NCI-H82 treated with DMSO at 0.1 percent for 48 hours (cell line): ENCODE measurements around the gene ARPC2.

Experiments
- DNase-seq: peaks from one replicate; lab custom pipeline; 2025; ENCODE audit not compliant: unreplicated experiment; lab: John Stamatoyannopoulos, UW

Gene ARPC2

GRCh38 chr2:218216336-218216673, 684 bp upstream of the ARPC2 start:
- DNase-seq = no peak

- DNase-seq = no peak
Measured at GRCh38 chr2:218217360-218218267, 625 bp downstream of the ARPC2 start.

GRCh38 chr2:218218268-218219185, 1.5 kb downstream of the ARPC2 start:
- DNase-seq = no peak

- no peak for DNase-seq
Measured at GRCh38 chr2:218219934-218220333, 2.9 kb downstream of the ARPC2 start.

- no peak for DNase-seq
Measured at GRCh38 chr2:218221000-218221399, 4.0 kb downstream of the ARPC2 start.

GRCh38 chr2:218223046-218223445, 6.1 kb downstream of the ARPC2 start:
- no peak for DNase-seq

GRCh38 chr2:218224186-218224585, 7.2 kb downstream of the ARPC2 start:
- no peak for DNase-seq

GRCh38 chr2:218226903-218227302, 9.9 kb downstream of the ARPC2 start:
- no peak for DNase-seq

- no peak for DNase-seq
Measured at GRCh38 chr2:218228366-218229090, 11.5 kb downstream of the ARPC2 start.

GRCh38 chr2:218229239-218229638, 12.2 kb downstream of the ARPC2 start:
- DNase-seq = no peak

- DNase-seq = no peak
Measured at GRCh38 chr2:218229851-218230250, 12.9 kb downstream of the ARPC2 start.

- no peak for DNase-seq
Measured at GRCh38 chr2:218230882-218231281, 13.9 kb downstream of the ARPC2 start.

- DNase-seq = no peak
Measured at GRCh38 chr2:218233543-218233942, 16.6 kb downstream of the ARPC2 start.

- no peak for DNase-seq
Measured at GRCh38 chr2:218234521-218234920, 17.5 kb downstream of the ARPC2 start.

GRCh38 chr2:218235017-218235416, 18.0 kb downstream of the ARPC2 start:
- DNase-seq = no peak

- DNase-seq = no peak
Measured at GRCh38 chr2:218236829-218237228, 19.8 kb downstream of the ARPC2 start.

GRCh38 chr2:218238887-218239286, 21.9 kb downstream of the ARPC2 start:
- no peak for DNase-seq

GRCh38 chr2:218244204-218244603, 27.2 kb downstream of the ARPC2 start:
- no peak for DNase-seq

- no peak for DNase-seq
Measured at GRCh38 chr2:218244665-218245064, 27.7 kb downstream of the ARPC2 start.

- DNase-seq = no peak
Measured at GRCh38 chr2:218245214-218245613, 28.2 kb downstream of the ARPC2 start.

GRCh38 chr2:218249691-218250090, 32.7 kb downstream of the ARPC2 start:
- no peak for DNase-seq
